ENCODE data around the gene NCLN. TPM values are rescaled to one million over a fixed set of nuclear protein-coding genes. Genes with fewer than 3 reads are reported as not detected.

Gene NCLN
- total and polyA plus RNA-seq, 9 donors = 5.3 to 43.6 (median 22.1) TPM

- H3K9me3 ChIP-seq = peaks cover 0 to 9% of the 10 kb centered on the region in 2 donors
- no peaks in the 10 kb centered on the region for H3K4me1 ChIP-seq (ENCODE audit: insufficient read depth)
- DNase-seq = no peak
- intact Hi-C loops (cut with DNase I) = no loop called here
- no peaks in the 10 kb centered on the region for H3K27me3 ChIP-seq
- 39 to 62% (median 61%) methylated on average over 3 of the region's 3 CpGs for WGBS, 3 donors
- no peaks in the 10 kb centered on the region for H3K36me3 ChIP-seq
- H3K4me3 ChIP-seq = no peak overlapping the region
- H3K27ac ChIP-seq = no peak overlapping the region
- no peak for TF ChIP-seq EP300 (IDR thresholded peaks at IDR 0.05)
- no peak for TF ChIP-seq CTCF (IDR thresholded peaks at IDR 0.05)
- TF ChIP-seq POLR2A (IDR thresholded peaks at IDR 0.05) = no peak
These were observed 67.5 kb downstream of the NCLN start for GRCh38 chr19:3253270-3253669.

GRCh38 chr19:3254520-3254919, 68.8 kb downstream of the NCLN start:
- Histone ChIP-seq H3K27ac (no peak overlapping the region), H3K36me3 (no peaks in the 10 kb centered on the region), H3K27me3 (no peaks in the 10 kb centered on the region), H3K4me1 (ENCODE audit: insufficient read depth) (no peaks in the 10 kb centered on the region), H3K9me3 (peaks cover 0 to 9% of the 10 kb centered on the region in 2 donors), H3K4me3 (no peak overlapping the region)
- intact Hi-C loops (cut with DNase I) = no loop called here
- DNase-seq = no peak
- TF ChIP-seq POLR2A (IDR thresholded peaks at IDR 0.05) (no peak), CTCF (IDR thresholded peaks at IDR 0.05) (no peak), EP300 (IDR thresholded peaks at IDR 0.05) (no peak)

- TF ChIP-seq CTCF (IDR thresholded peaks at IDR 0.05) (no peak), EP300 (IDR thresholded peaks at IDR 0.05) (no peak), POLR2A (IDR thresholded peaks at IDR 0.05) (no peak)
- no peaks in the 10 kb centered on the region for H3K27me3 ChIP-seq
- H3K4me3 ChIP-seq = no peak overlapping the region
- H3K36me3 ChIP-seq = no peaks in the 10 kb centered on the region
- intact Hi-C loops (cut with DNase I) = no loop called here
- no peaks in the 10 kb centered on the region for H3K4me1 ChIP-seq (ENCODE audit: insufficient read depth)
- no peak for DNase-seq
- H3K9me3 ChIP-seq = peaks cover 0 to 9% of the 10 kb centered on the region in 2 donors
- 84 to 88% (median 85%) methylated on average over 8 of the region's 8 CpGs for WGBS, 3 donors
- no peak overlapping the region for H3K27ac ChIP-seq
These were observed 71.3 kb downstream of the NCLN start for GRCh38 chr19:3257071-3257470.

Other genes with a start within 250 kb of the NCLN start
- 1 to 10 TPM; 3.0 to 7.4 (median 6.1) TPM for gene ZNF77, start 241.0 kb upstream of the NCLN start, total RNA-seq
- 1 to 10 TPM; 4.0 to 5.2 TPM for gene ZNF77, start 241.0 kb upstream of the NCLN start, polyA plus RNA-seq
- 1 to 10 TPM in 2 of 7 donors, under 1 TPM in 5; 0.41 to 1.2 (median 0.79) TPM for gene TLE6, start 208.4 kb upstream of the NCLN start, total RNA-seq
- gene TLE6, start 208.4 kb upstream of the NCLN start, polyA plus RNA-seq = 1 to 10 TPM in 1 of 2 donors, under 1 TPM in 1; 0.70 to 1.2 TPM
- 10 to 100 TPM; 31.1 to 43.9 (median 36.4) TPM for gene TLE2, start 156.7 kb upstream of the NCLN start, total RNA-seq
- gene TLE2, start 156.7 kb upstream of the NCLN start, polyA plus RNA-seq = 10 to 100 TPM; 15.1 to 21.4 TPM
- 100 to 1,000 TPM; 274 to 670 (median 503) TPM for gene TLE5, start 123.4 kb upstream of the NCLN start, total RNA-seq
- 100 to 1,000 TPM; 241 to 530 TPM for gene TLE5, start 123.4 kb upstream of the NCLN start, polyA plus RNA-seq
- gene GNA11, start 91.6 kb upstream of the NCLN start, total RNA-seq = 10 to 100 TPM; 27.3 to 66.7 (median 57.1) TPM
- 10 to 100 TPM; 44.0 to 46.2 TPM for gene GNA11, start 91.6 kb upstream of the NCLN start, polyA plus RNA-seq
- gene GNA15, start 49.9 kb upstream of the NCLN start, total RNA-seq = 1 to 10 TPM; 1.2 to 4.8 (median 1.4) TPM
- 1 to 10 TPM; 1.2 to 1.9 TPM for gene GNA15, start 49.9 kb upstream of the NCLN start, polyA plus RNA-seq
- 1 to 10 TPM in 1 of 7 donors, under 1 TPM in 5, not detected in 1; 0.20 to 1.1 (median 0.49) TPM for gene S1PR4, start 7.2 kb upstream of the NCLN start, total RNA-seq
- 1 to 10 TPM in 1 of 2 donors, not detected in 1; 1.0 TPM for gene S1PR4, start 7.2 kb upstream of the NCLN start, polyA plus RNA-seq
- 1 to 10 TPM; 1.3 to 6.4 (median 4.4) TPM for gene CELF5, start 38.7 kb downstream of the NCLN start, total RNA-seq
- gene CELF5, start 38.7 kb downstream of the NCLN start, polyA plus RNA-seq = 1 to 10 TPM; 2.4 to 2.8 TPM
- gene NFIC, start 180.7 kb downstream of the NCLN start, total RNA-seq = 100 to 1,000 TPM in 5 of 7 donors, 10 to 100 TPM in 2; 62.0 to 345 (median 283) TPM
- 10 to 100 TPM; 31.9 to 71.1 TPM for gene NFIC, start 180.7 kb downstream of the NCLN start, polyA plus RNA-seq